ENCODE measurements around the gene TMEM52B.
"Not testable (repeated sequence)": the region's sequence is repeated elsewhere in the genome, so short reads cannot be mapped to it uniquely, and the experiment has no call there.

TMEM52B gene

DNA sequence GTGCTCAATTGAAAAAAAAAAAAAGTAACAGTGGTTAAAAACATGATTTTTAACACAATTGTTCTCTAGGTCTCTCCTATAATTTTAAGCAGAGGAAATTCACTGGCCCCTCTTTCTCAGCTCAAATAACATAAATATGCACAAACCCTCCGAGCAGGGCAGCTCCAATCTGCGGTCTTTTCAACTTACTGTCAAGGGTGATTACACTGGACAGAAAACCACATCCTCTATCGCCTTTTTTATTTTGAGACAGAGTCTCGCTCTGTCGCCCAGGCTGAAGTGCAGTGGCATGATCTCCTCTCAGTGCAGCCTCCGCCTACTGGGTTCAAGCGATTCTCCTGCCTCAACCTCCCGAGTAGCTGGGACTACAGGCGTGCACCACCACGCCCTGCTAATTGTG lies 17.4 kb downstream of the TMEM52B start:
- no peak for DNase-seq (ENCODE audit: low read depth)
- TF ChIP-seq, protein P1, sequence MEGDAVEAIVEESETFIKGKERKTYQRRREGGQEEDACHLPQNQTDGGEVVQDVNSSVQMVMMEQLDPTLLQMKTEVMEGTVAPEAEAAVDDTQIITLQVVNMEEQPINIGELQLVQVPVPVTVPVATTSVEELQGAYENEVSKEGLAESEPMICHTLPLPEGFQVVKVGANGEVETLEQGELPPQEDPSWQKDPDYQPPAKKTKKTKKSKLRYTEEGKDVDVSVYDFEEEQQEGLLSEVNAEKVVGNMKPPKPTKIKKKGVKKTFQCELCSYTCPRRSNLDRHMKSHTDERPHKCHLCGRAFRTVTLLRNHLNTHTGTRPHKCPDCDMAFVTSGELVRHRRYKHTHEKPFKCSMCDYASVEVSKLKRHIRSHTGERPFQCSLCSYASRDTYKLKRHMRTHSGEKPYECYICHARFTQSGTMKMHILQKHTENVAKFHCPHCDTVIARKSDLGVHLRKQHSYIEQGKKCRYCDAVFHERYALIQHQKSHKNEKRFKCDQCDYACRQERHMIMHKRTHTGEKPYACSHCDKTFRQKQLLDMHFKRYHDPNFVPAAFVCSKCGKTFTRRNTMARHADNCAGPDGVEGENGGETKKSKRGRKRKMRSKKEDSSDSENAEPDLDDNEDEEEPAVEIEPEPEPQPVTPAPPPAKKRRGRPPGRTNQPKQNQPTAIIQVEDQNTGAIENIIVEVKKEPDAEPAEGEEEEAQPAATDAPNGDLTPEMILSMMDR (conservative IDR thresholded peaks at IDR 0.05; ENCODE audit: low read length) = no peak
- no peak overlapping the region for H3K4me3 ChIP-seq (ENCODE audit: low read length)

DNA sequence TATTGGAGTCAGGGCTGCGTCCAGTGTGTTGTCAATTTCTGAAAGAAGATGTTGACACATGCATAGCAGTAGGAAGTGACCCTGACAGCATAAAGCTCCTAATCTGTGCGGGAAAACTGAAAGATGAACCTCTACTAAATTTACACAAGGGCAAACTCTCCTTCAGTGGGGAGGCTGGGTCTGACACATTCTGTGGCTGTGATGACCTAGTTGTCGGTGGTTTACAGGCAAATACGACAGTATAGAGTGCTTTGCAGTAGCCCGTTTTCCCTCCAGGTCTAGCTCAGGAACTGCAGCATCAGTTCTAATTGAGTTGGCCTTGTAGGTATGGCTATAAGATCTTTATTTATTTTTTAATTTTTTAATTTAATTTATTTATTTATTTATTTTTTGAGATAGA lies 19.0 kb downstream of the TMEM52B start:
- DNase-seq (ENCODE audit: low read depth) = no peak
- TF ChIP-seq, protein P1 (conservative IDR thresholded peaks at IDR 0.05; ENCODE audit: low read length) = no peak
- no peak overlapping the region for H3K4me3 ChIP-seq (ENCODE audit: low read length)

DNA sequence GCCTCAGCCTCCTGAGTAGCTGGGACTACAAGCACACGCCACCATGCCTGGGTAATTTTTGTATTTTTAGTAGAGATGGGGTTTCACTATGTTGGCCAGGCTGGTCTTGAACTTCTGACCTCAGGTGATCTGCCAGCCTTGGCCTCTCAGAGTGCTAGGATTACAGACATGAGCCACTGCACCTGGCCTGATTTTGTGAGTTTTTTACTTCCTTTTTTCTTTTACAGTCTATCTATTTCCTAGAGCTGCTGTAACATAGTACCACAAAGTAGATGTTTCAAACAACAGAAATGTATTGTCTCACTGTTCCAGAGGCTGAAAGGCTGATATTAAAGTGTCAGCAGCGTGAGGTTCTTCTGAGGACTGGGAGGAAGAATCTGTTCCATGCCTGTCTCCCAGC lies 25.7 kb downstream of the TMEM52B start:
- H3K4me3 ChIP-seq (ENCODE audit: low read length); DNase-seq (ENCODE audit: low read depth): not testable (repeated sequence)

DNA sequence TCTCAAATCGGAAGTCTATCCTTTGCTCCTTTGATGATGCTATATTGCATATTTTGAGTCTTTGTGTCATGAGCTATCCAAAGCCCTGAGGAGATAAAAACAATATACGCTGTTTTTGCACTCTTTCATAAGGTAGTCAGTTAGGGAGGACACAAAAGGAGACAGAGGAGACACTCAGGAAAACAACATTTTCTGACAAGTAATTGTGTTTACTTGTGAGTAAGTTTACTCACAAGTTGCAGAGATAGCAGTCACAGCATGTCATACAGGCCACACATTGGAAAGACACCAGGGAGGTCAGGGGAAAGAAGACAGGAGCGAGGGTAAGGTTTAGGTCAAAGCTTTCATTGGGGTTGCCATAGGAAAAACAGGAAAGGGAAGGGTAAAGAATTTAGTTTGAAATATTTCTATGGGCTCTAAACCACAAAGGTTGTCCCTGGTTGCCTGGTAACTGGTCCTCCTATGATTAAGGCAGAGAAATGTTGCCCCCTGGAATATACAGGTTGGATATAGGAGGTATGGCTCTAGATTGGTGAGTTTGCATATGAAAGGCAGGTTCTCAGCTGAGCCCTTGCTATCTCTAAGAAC lies 26.5 kb downstream of the TMEM52B start:
- H3K4me3 ChIP-seq (ENCODE audit: low read length) = no peak overlapping the region
- TF ChIP-seq, protein P1 (conservative IDR thresholded peaks at IDR 0.05; ENCODE audit: low read length) = no peak
- DNase-seq (ENCODE audit: low read depth) = peak; percentile 56

DNA sequence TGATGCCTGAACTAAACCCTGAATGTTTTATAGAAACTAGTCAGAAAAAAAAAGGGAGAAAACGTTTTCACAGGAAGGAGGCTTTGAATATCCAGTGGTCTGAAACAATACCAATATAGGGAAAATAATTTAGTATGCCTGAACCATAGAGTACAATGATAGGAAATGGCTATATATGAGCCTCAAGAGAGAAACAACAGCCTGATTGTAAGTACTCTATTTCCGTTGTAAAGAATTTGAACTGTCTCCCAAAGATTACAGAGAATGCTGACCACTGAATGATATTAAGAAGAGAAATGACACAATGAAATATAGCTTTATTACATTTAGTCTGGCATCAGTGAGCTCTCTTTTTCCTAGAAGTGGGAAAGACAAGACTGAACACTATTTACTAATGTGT lies 28.3 kb downstream of the TMEM52B start:
- TF ChIP-seq, protein P1 (conservative IDR thresholded peaks at IDR 0.05; ENCODE audit: low read length) = no peak
- no peak overlapping the region for H3K4me3 ChIP-seq (ENCODE audit: low read length)
- DNase-seq (ENCODE audit: low read depth) = no peak

DNA sequence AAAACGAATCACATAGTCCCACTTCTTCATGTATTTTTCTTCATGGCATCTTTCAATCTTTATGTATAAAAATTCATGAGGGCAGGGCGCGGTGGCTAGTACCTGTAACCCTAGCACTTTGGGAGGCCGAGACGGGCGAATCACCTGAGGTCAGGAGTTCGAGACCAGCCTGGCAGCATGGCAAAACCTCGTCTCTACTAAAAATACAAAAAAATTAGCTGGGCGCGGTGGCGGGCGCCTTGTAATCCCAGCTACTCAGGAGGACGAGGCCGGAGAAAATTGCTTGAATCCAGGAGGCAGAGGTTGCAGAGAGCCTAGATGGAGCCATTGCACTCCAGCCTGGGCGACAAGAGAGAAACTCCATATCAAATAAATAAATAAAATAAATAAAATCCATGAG lies 31.4 kb downstream of the TMEM52B start:
- TF ChIP-seq, protein P1 (conservative IDR thresholded peaks at IDR 0.05; ENCODE audit: low read length) = no peak
- no peak overlapping the region for H3K4me3 ChIP-seq (ENCODE audit: low read length)
- DNase-seq (ENCODE audit: low read depth) = no peak

DNA sequence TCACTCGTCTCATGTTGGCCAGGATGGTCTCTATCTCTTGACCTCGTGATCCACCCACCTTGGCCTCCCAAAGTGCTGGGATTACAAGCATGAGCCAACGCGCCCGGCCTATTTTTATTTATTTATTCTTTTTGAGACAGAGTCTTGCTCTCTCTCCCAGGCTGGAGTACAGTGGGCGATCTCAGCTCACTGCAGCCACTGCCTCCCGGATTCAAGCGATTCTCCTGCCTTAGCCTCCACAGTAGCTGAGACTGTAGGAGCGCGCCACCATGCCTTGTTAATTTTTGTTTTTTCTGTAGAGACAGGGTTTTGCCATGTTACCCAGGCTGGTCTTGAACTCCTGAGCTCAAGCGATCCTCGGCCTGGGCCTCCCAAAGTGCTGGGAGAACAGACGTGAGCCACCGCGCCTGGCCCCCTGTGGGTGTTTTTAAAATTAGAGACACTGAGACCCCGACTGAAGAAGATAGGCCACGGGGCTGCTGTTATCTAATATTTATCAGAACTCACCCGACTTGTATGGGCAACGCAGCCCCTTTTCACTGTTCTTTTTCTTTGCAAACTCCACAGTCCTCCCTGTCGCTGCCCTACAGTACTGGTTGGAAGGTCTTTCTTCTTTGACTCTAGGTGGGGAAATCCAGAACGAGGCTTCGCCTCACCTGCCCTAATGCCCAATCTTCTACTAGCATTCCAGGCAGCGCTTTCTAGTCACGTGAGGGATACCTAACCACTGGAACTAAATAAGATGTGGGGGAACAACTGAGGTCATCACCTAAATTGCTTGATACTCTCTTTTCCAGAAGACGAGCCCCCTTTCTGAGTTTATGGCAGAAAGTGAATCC lies 32.5 kb downstream of the TMEM52B start:
- TF ChIP-seq, protein P1 (conservative IDR thresholded peaks at IDR 0.05; ENCODE audit: low read length) = no peak
- no peak for DNase-seq (ENCODE audit: low read depth)
- H3K4me3 ChIP-seq (ENCODE audit: low read length) = no peak overlapping the region

Data from AG10803 (cell line).